Activated CD4-positive, alpha-beta T cell treated with anti-CD3 and anti-CD28 coated beads, Interleukin-2, amount 10 ng/mL, durations not matched to agents 7 days and 5 days (primary cell): ENCODE results near the gene DENND5A. TPM values are rescaled to one million over a fixed set of nuclear protein-coding genes. Genes with fewer than 3 reads are reported as not detected.
"Not testable (repeated sequence)": the region's sequence is repeated elsewhere in the genome, so short reads cannot be mapped to it uniquely, and the experiment has no call there.

Source experiments
- CTCF ChIA-PET: fragments of 350-600 bp; sonication (Branson Sonifier 250); formaldehyde crosslinking; loops from one replicate; lab custom pipeline; 2021; ENCODE audit warnings: antibody characterized with exemption; lab: Charles Lee
- POLR2A ChIA-PET: fragments of 350-600 bp; sonication (Branson Sonifier 250); formaldehyde crosslinking; loops from one replicate; lab custom pipeline; 2021; ENCODE audit warnings: antibody characterized with exemption; lab: Charles Lee
- DNase-seq: peaks from one replicate; pipeline ENCODE4 v3.0.0-alpha.2; 2020
- H3K27ac Mint-ChIP-seq: one replicate; pipeline ENCODE4 v1.8.0; 2021; ENCODE audit warnings: mild to moderate bottlenecking, moderate library complexity, mixed read lengths
- H3K27me3 Mint-ChIP-seq: one replicate; pipeline ENCODE4 v1.8.0; 2021; ENCODE audit warnings: mixed read lengths
- H3K36me3 Mint-ChIP-seq: one replicate; pipeline ENCODE4 v1.8.0; 2021; ENCODE audit warnings: low read depth, mixed read lengths
- H3K4me1 Mint-ChIP-seq: one replicate; pipeline ENCODE4 v1.8.0; 2021; ENCODE audit warnings: mixed read lengths
- H3K4me3 Mint-ChIP-seq: one replicate; pipeline ENCODE4 v1.8.0; 2021; ENCODE audit warnings: mild to moderate bottlenecking, moderate library complexity, mixed read lengths
- H3K9me3 Mint-ChIP-seq: one replicate; pipeline ENCODE4 v1.8.0; 2021; ENCODE audit warnings: mixed read lengths
- total RNA-seq, 2 experiments: library from RNA; stranded (reverse); gene quantifications; one replicate each; pipeline ENCODE4 v1.2.3, GENCODE V29; 2021

The DENND5A gene
- total RNA-seq, 2 experiments from 2014 or later: 70.2 to 93.5 TPM

DNA sequence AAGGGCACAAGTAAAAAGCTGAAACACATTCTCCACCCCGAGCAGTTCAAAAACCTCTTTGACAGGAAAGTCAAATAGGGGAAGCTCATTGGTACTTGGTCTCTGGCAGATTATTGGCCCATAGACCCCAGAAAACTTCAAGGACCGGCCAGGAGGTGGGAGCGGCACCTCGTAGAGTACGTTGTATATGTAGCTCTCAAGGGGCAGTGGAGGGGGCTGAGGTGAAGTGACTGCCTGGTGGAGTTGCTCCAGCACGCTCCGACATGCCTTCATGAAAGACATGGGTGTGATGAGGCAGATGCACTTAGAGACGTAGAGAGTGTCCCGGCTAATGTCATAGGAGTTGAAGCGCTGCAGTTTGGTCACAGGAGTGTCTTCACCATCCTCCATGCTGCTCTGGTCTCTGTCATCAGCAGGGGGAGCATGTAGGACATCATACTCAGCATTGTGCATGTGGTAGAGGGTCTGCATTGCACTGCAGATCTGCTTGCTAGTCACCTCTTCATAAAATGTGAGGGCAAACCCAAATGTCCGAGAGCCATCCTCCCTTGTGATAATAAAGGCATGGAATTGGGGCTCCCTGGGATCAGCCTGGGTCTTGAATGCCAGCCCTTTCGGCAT, 61.3 kb downstream of the DENND5A start:
- no peaks in the 10 kb centered on the region for H3K27me3 Mint-ChIP-seq
- ChIA-PET POLR2A (no interaction called here), CTCF (no interaction called here)
- no peaks in the 10 kb centered on the region for H3K9me3 Mint-ChIP-seq
- H3K36me3 Mint-ChIP-seq: peaks cover 26% of the 10 kb centered on the region
- no peak overlapping the region for H3K4me3 Mint-ChIP-seq
- peaks cover 20% of the 10 kb centered on the region for H3K4me1 Mint-ChIP-seq
- DNase-seq: peak; percentile 39
- no peak overlapping the region for H3K27ac Mint-ChIP-seq

DNA sequence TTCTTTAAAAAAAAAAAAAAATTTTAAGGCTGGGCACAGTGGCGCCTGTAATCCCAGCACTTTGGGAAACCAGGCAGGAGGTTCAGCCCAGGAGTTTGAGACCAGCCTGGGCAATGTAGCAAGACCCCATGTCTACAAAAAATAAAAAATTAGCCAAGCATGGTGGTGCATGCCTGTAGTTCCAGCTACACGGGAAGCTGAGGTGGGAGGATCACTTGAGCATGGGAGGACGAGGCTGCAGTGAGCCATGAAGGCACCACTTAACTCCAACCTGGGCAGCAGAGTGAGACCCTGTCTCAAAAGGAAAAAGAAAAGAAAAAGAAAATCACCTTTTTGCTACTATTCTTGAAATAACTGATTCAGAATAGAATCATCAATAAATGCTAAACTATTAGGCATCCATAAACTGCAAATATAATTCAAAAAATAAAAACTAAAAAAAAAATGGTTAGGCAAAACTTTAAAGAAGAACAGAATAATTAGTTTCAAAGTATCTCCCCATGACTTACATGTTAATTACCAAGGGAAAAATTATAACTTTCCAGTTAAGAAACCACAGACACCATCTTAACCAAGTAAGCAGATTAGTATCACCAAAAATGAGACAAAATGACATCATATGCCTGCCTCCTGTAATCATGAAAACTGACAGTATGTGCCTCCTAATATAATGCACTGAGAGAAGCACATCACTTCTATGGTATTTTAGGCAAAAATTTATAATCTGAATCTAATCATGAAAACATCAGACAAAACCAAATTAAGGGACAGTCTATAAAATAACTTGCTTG, 63.6 kb downstream of the DENND5A start:
- Mint-ChIP-seq H3K27me3 (no peaks in the 10 kb centered on the region), H3K4me3 (no peak overlapping the region), H3K4me1 (peaks cover 11% of the 10 kb centered on the region), H3K27ac (no peak overlapping the region), H3K9me3 (no peaks in the 10 kb centered on the region), H3K36me3 (peaks cover 29% of the 10 kb centered on the region)
- no peak for DNase-seq
- POLR2A ChIA-PET: no interaction called here
- CTCF ChIA-PET: interaction anchor here (1.0 kb wide), 1 partner anchor 15 kb away, joined by 3 read pairs; no protein-coding TSS in a partner anchor

- Mint-ChIP-seq H3K4me3 (no peak overlapping the region), H3K36me3 (peaks cover 27% of the 10 kb centered on the region), H3K9me3 (no peaks in the 10 kb centered on the region), H3K27ac (no peak overlapping the region), H3K4me1 (peaks cover 13% of the 10 kb centered on the region), H3K27me3 (no peaks in the 10 kb centered on the region)
- no peak for DNase-seq
- CTCF ChIA-PET: interaction anchor here (1.3 to 1.6 kb wide), 2 partner anchors 8 to 15 kb away, joined by 3 to 4 read pairs; no protein-coding TSS in a partner anchor
- POLR2A ChIA-PET: no interaction called here
Measured at GRCh38 chr11:9200471-9200870, 64.7 kb downstream of the DENND5A start.

DNA sequence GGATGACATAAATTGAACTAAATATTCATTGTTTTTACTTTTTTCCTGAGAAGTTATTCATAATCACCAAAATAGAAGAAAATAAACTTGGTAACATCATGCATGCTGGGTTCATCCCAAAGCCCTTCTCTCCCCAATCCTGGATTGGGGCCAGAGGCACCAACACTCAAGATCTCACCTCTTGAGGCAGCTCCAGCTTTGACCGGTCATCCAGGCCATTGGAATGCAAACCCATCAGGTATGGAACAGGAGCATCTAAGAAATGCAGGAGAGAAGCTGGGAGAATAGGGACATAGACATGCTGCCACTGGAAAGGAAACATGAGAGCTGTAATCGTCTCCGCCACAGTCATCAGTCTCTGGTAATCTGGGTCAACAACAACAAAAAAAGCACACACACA, 71.8 kb downstream of the DENND5A start:
- Mint-ChIP-seq H3K9me3 (peaks cover 9% of the 10 kb centered on the region), H3K27me3 (no peaks in the 10 kb centered on the region), H3K4me1 (peaks cover 6% of the 10 kb centered on the region), H3K4me3 (no peak overlapping the region), H3K36me3 (peaks cover 47% of the 10 kb centered on the region), H3K27ac (no peak overlapping the region)
- CTCF ChIA-PET: interaction anchor here (1.1 kb wide), 1 partner anchor 16 kb away, joined by 3 read pairs; no protein-coding TSS in a partner anchor
- DNase-seq: no peak
- POLR2A ChIA-PET: no interaction called here

- Mint-ChIP-seq H3K27ac (no peak overlapping the region), H3K4me1 (peaks cover 6% of the 10 kb centered on the region), H3K9me3 (peaks cover 9% of the 10 kb centered on the region), H3K36me3 (peaks cover 50% of the 10 kb centered on the region), H3K4me3 (no peak overlapping the region), H3K27me3 (no peaks in the 10 kb centered on the region)
- DNase-seq: no peak
- POLR2A ChIA-PET: no interaction called here
- CTCF ChIA-PET: interaction anchor here (1.2 kb wide), 1 partner anchor 32 kb away, joined by 3 read pairs; no protein-coding TSS in a partner anchor
Measured at GRCh38 chr11:9192561-9192960, 72.6 kb downstream of the DENND5A start.

DNA sequence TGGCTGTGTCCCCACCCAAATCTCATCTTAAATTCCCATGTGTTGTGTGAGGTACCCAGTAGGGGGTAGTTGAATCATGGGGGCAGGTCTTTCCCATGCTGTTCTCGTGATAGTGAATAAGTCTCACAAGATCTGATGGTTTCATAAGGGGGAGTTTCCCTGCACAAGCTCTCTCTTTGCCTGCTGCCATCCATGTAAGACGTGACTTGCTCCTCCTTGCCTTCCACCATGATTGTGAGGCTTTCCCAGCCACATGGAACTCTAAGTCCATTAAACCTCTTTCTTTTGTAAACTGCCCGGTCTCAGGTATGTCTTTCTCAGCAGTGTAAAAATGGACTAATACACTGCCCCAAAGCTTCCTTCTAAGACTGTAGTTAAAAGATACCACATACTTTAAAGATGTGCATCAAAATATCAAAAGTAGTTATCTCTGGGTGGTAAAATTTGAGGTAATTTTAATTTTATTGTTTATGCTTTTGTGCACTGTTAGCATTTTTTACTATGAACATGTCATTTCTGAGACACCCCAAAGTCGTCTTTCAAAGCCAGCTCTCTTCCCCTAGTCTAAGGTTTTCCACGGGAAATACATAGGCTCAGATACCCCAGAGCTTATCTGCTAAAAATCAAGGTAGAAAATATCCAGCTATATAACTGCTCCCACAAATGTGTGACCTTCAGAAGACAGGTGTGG, 74.7 kb downstream of the DENND5A start:
- H3K36me3 Mint-ChIP-seq: peaks cover 52% of the 10 kb centered on the region
- H3K27me3 Mint-ChIP-seq, H3K4me3 Mint-ChIP-seq, H3K9me3 Mint-ChIP-seq, POLR2A ChIA-PET, H3K27ac Mint-ChIP-seq, H3K4me1 Mint-ChIP-seq, DNase-seq: not testable (repeated sequence)
- CTCF ChIA-PET: interaction anchor here (0.7 kb wide), 1 partner anchor 96 kb away, joined by 4 read pairs; no protein-coding TSS in a partner anchor

- H3K4me1 Mint-ChIP-seq, H3K9me3 Mint-ChIP-seq, H3K4me3 Mint-ChIP-seq, H3K27ac Mint-ChIP-seq, POLR2A ChIA-PET, H3K27me3 Mint-ChIP-seq, DNase-seq: not testable (repeated sequence)
- H3K36me3 Mint-ChIP-seq: peaks cover 56% of the 10 kb centered on the region
- CTCF ChIA-PET: interaction anchor here (0.6 kb wide), 1 partner anchor 297 kb away, joined by 3 read pairs; no protein-coding TSS in a partner anchor
Measured at GRCh38 chr11:9188860-9189259, 76.3 kb downstream of the DENND5A start.

GRCh38 chr11:9187616-9188015, 77.5 kb downstream of the DENND5A start:
- Mint-ChIP-seq H3K9me3 (peaks cover 9% of the 10 kb centered on the region), H3K36me3 (peaks cover 49% of the 10 kb centered on the region), H3K27ac (no peak overlapping the region), H3K27me3 (no peaks in the 10 kb centered on the region), H3K4me3 (no peak overlapping the region), H3K4me1 (no peaks in the 10 kb centered on the region)
- POLR2A ChIA-PET: no interaction called here
- no peak for DNase-seq
- CTCF ChIA-PET: interaction anchor here (1.1 kb wide), 1 partner anchor 21 kb away, joined by 3 read pairs; no protein-coding TSS in a partner anchor

DNA sequence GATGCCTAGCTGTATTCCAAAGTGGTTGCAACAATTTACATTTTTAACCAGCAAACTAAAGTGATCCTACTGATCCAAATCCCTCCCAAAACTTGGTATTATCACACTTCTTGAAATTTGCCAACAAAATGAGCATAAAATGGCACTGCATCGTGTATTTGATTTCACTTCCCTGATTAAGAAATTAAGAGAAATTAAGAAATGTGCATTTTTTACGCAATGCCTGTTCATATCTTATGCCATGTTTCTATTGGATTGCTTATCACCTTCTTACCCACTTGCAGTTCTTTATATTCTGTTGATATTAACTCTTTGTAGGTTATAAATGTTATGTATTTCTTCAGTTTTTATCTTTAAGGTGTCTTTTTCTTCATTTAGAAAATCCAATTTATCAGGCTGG, 80.6 kb downstream of the DENND5A start:
- no peak for DNase-seq
- no peak overlapping the region for H3K27ac Mint-ChIP-seq
- ChIA-PET POLR2A (no interaction called here), CTCF (no interaction called here)
- H3K36me3 Mint-ChIP-seq: peaks cover 39% of the 10 kb centered on the region
- H3K4me3 Mint-ChIP-seq: no peak overlapping the region
- peaks cover 2% of the 10 kb centered on the region for H3K9me3 Mint-ChIP-seq
- H3K27me3 Mint-ChIP-seq: no peaks in the 10 kb centered on the region
- no peaks in the 10 kb centered on the region for H3K4me1 Mint-ChIP-seq

DNA sequence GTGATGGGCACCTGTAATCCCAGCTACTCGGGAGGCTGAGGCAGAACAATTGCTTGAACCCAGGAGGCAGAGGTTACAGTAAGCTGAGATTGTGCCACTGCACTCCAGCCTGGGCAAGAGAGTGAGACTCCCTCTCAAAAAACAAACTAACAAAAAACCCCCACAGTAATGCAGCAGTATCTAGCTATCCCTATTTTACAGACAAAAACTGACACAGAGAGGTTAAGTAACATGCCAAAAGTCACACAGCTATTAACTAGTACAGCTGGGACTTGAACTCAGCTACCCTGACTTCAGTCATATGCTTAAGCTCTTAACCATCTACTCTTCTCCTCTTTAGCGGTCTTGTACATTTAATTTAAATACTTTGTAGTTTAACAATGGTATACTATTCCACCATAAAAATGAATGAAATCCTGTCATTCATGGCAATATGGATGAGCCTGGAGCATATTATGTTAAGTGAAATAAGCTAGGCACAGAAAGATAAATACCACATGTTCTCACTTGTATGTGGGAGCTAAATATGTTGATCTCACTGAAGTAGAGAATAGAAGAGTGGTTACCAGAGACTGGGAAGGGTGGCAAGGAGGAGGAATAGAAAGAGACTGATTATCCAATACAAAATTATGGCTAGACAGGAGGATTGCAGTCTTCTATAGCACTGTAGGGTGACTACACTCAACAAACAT, 82.8 kb downstream of the DENND5A start:
- no peak overlapping the region for H3K4me3 Mint-ChIP-seq
- no peaks in the 10 kb centered on the region for H3K27me3 Mint-ChIP-seq
- H3K9me3 Mint-ChIP-seq: peaks cover 2% of the 10 kb centered on the region
- H3K4me1 Mint-ChIP-seq: no peaks in the 10 kb centered on the region
- peaks cover 40% of the 10 kb centered on the region for H3K36me3 Mint-ChIP-seq
- no peak overlapping the region for H3K27ac Mint-ChIP-seq
- POLR2A ChIA-PET: no interaction called here
- CTCF ChIA-PET: no interaction called here
- DNase-seq: no peak

DNA sequence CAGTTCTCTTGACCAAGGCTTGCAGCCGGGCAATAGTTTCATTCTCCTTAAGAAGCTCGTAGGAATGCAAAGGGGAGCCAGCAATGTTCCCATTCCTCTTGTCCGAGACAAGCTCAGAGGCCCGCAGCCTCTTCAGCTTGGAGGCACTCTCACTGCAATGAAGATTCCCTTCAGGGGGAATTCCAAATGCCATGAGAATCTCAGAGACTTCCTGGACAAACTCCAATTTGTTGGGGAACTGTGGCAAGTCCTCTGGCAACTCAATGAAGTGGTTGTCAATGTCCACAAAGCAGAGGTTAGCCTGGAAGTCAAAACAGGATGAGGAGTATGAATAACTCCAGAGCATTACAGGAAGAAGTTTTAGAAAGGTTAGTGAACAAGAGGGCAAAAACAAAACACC, 84.4 kb downstream of the DENND5A start:
- Mint-ChIP-seq H3K27me3 (no peaks in the 10 kb centered on the region), H3K9me3 (peaks cover 2% of the 10 kb centered on the region), H3K4me1 (peaks cover 4% of the 10 kb centered on the region), H3K27ac (no peak overlapping the region), H3K36me3 (peaks cover 53% of the 10 kb centered on the region), H3K4me3 (no peak overlapping the region)
- ChIA-PET CTCF (interaction anchor here (0.6 to 0.7 kb wide), 2 partner anchors 545 to 999 kb away, joined by 3 to 4 read pairs; no protein-coding TSS in a partner anchor), POLR2A (no interaction called here)
- DNase-seq: no peak

GRCh38 chr11:9179141-9179540, 86.0 kb downstream of the DENND5A start:
- Mint-ChIP-seq H3K4me1 (peaks cover 4% of the 10 kb centered on the region), H3K4me3 (no peak overlapping the region), H3K27ac (no peak overlapping the region), H3K36me3 (peaks cover 57% of the 10 kb centered on the region), H3K27me3 (no peaks in the 10 kb centered on the region), H3K9me3 (peaks cover 2% of the 10 kb centered on the region)
- CTCF ChIA-PET: interaction anchor here (1.2 kb wide), 1 partner anchor 13 kb away, joined by 7 read pairs; no protein-coding TSS in a partner anchor
- no peak for DNase-seq
- POLR2A ChIA-PET: no interaction called here
